ENCODE data around the gene LMX1A.

DNA sequence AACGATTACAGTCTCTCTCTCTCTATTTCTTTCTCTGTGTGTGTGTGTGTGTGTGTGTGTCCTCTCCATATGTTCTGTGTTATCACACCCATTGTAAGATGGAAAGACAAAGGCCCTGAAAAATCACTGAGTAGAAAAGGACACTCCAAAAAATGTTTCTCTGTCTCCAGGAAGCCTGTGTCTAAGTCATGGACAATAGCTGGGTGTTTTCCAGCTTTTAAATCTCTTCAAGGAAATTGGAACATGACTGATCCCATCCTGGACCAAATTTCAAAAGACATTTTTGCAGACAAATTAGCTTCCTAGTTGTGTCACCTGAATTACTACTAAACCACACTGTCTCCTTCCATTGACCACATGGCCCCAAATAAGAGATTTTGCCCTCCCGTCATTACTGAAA, 31.0 kb upstream of the LMX1A start:
- TF ChIP-seq POLR2AphosphoS5 (IDR thresholded peaks at IDR 0.05; ENCODE audit: low read depth), result no peak
- TF ChIP-seq, protein P1, sequence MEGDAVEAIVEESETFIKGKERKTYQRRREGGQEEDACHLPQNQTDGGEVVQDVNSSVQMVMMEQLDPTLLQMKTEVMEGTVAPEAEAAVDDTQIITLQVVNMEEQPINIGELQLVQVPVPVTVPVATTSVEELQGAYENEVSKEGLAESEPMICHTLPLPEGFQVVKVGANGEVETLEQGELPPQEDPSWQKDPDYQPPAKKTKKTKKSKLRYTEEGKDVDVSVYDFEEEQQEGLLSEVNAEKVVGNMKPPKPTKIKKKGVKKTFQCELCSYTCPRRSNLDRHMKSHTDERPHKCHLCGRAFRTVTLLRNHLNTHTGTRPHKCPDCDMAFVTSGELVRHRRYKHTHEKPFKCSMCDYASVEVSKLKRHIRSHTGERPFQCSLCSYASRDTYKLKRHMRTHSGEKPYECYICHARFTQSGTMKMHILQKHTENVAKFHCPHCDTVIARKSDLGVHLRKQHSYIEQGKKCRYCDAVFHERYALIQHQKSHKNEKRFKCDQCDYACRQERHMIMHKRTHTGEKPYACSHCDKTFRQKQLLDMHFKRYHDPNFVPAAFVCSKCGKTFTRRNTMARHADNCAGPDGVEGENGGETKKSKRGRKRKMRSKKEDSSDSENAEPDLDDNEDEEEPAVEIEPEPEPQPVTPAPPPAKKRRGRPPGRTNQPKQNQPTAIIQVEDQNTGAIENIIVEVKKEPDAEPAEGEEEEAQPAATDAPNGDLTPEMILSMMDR (IDR thresholded peaks at IDR 0.05; ENCODE audit: insufficient read depth, low read length), result no peak
